Epithelial cell of proximal tubule (primary cell): ENCODE data around the gene UBAC2. TPM values are rescaled to one million over a fixed set of nuclear protein-coding genes. Genes with fewer than 3 reads are reported as not detected.

ENCODE experiments used
- DNase-seq: peaks from one replicate; pipeline ENCODE4 v3.0.0-alpha.2; 2011; ENCODE audit warnings: low read depth
- H3K4me3 ChIP-seq: 2 replicates; pipeline ENCODE4 v1.5.1; 2011; ENCODE audit warnings: low read depth, mild to moderate bottlenecking, low read length
- CTCF ChIP-seq: conservative IDR thresholded peaks from 2 replicates; pipeline ENCODE4 v1.5.1; 2012; ENCODE audit warnings: low read depth, mild to moderate bottlenecking, low read length
- total RNA-seq: library from RNA; depleted of rRNA; stranded (reverse); fragments of >200 nt; gene quantifications from 2 replicates; pipeline ENCODE4 v1.2.3, GENCODE V29; 2015

Gene UBAC2
- total RNA-seq, 1 donor from 2014 or later: 63.9 TPM

- no peak for TF ChIP-seq CTCF
- no peak overlapping the region for H3K4me3 ChIP-seq
- no peak for DNase-seq
These were observed 81.9 kb downstream of the UBAC2 start for GRCh38 chr13:99282264-99283231.

GRCh38 chr13:99285432-99286182 lies 85.0 kb downstream of the UBAC2 start:
- no peak for DNase-seq
- no peak overlapping the region for H3K4me3 ChIP-seq
- TF ChIP-seq CTCF: no peak

GRCh38 chr13:99287551-99287950 lies 86.9 kb downstream of the UBAC2 start:
- no peak overlapping the region for H3K4me3 ChIP-seq
- no peak for TF ChIP-seq CTCF
- DNase-seq: no peak

GRCh38 chr13:99288089-99288488 lies 87.4 kb downstream of the UBAC2 start:
- TF ChIP-seq CTCF: no peak

GRCh38 chr13:99289271-99289670 lies 88.6 kb downstream of the UBAC2 start:
- H3K4me3 ChIP-seq: no peak overlapping the region
- no peak for DNase-seq
- TF ChIP-seq CTCF: no peak

More at GRCh38 chr13:99288089-99288488, 87.4 kb downstream of the UBAC2 start:
- H3K4me3 ChIP-seq: no peak overlapping the region
- no peak for DNase-seq

- no peak for TF ChIP-seq CTCF
- DNase-seq: no peak
- H3K4me3 ChIP-seq: no peak overlapping the region
These were observed 89.2 kb downstream of the UBAC2 start for GRCh38 chr13:99289674-99290337.
